Neuronal stem cell (in vitro differentiated cells): ENCODE results near the gene APOB.

Experiments
- DNase-seq: peaks from one replicate; pipeline ENCODE4 v3.0.0-alpha.2; 2013; ENCODE audit warnings: low spot score
- H2AFZ ChIP-seq: one replicate; pipeline ENCODE4 v1.6.1; 2013; ENCODE audit warnings: mild to moderate bottlenecking, low read length, inconsistent platforms
- H2AK5ac ChIP-seq: 2 replicates; pipeline ENCODE4 v1.6.1; 2013; ENCODE audit warnings: low read depth, mild to moderate bottlenecking, inconsistent platforms, low read length, moderate library complexity, mixed read lengths
- H2BK120ac ChIP-seq: 2 replicates; pipeline ENCODE4 v1.6.1; 2013; ENCODE audit warnings: low read depth, mild to moderate bottlenecking, inconsistent platforms, low read length, moderate library complexity, mixed read lengths
- H2BK12ac ChIP-seq: one replicate; pipeline ENCODE4 v1.6.1; 2013; ENCODE audit warnings: low read length, inconsistent platforms
- H2BK15ac ChIP-seq: 2 replicates; pipeline ENCODE4 v1.6.1; 2013; ENCODE audit warnings: mild to moderate bottlenecking, low read length, inconsistent platforms, mixed read lengths
- H2BK5ac ChIP-seq: one replicate; pipeline ENCODE4 v1.6.1; 2013; ENCODE audit warnings: inconsistent platforms, mild to moderate bottlenecking, low read length, moderate library complexity
- H3K14ac ChIP-seq: one replicate; pipeline ENCODE4 v1.6.1; 2013; ENCODE audit warnings: low read length, inconsistent platforms
- H3K18ac ChIP-seq: 2 replicates; pipeline ENCODE4 v1.6.1; 2013; ENCODE audit warnings: low read length, inconsistent platforms
- H3K23ac ChIP-seq: 2 replicates; pipeline ENCODE4 v1.6.1; 2013; ENCODE audit warnings: low read depth, mild to moderate bottlenecking, mixed read lengths, low read length, inconsistent platforms; ENCODE audit not compliant: poor library complexity
- H3K27ac ChIP-seq: replicated peaks from 3 replicates; pipeline ENCODE4 v1.5.1; 2013; ENCODE audit warnings: low read length, inconsistent platforms
- H3K27me3 ChIP-seq, 3 experiments: 2 replicates each; pipeline ENCODE4 v1.6.1; 2013; ENCODE audit warnings: low read length in 3 of 3, mild to moderate bottlenecking in 2 of 3, inconsistent platforms in 1 of 3, low read depth in 1 of 3, mixed read lengths in 1 of 3, moderate library complexity in 1 of 3; ENCODE audit not compliant: control insufficient read depth in 3 of 3, insufficient read depth in 3 of 3
- H3K36me3 ChIP-seq, 2 donors: replicated peaks in 1 of 2; 2 replicates each; pipeline ENCODE4 v1.6.1; 2013; ENCODE audit warnings: low read length in 2 of 2; ENCODE audit not compliant: control insufficient read depth in 2 of 2, insufficient read depth in 2 of 2
- H3K4ac ChIP-seq: 2 replicates; pipeline ENCODE4 v1.6.1; 2013; ENCODE audit warnings: inconsistent platforms, mild to moderate bottlenecking, low read length, moderate library complexity
- H3K4me1 ChIP-seq, 2 donors: 1 replicate in 1 of 2; 2 replicates in 1 of 2; pipeline ENCODE4 v1.6.1; 2013; ENCODE audit warnings: low read length in 2 of 2, low read depth in 1 of 2; ENCODE audit not compliant: control insufficient read depth in 2 of 2, insufficient read depth in 1 of 2
- H3K4me2 ChIP-seq: one replicate; pipeline ENCODE4 v1.6.1; 2013; ENCODE audit warnings: mild to moderate bottlenecking, low read length, inconsistent platforms; ENCODE audit not compliant: insufficient read depth, poor library complexity, severe bottlenecking
- H3K4me3 ChIP-seq, 2 donors: 2 replicates each; pipeline ENCODE4 v1.5.1; 2013; ENCODE audit warnings: low read length in 2 of 2, mild to moderate bottlenecking in 2 of 2, inconsistent platforms in 1 of 2, moderate library complexity in 1 of 2
- H3K79me1 ChIP-seq: one replicate; pipeline ENCODE4 v1.6.1; 2013; ENCODE audit warnings: low read depth, mild to moderate bottlenecking, inconsistent platforms, low read length, moderate library complexity
- H3K9ac ChIP-seq: one replicate; pipeline ENCODE4 v1.6.1; 2013; ENCODE audit warnings: mild to moderate bottlenecking, low read depth, low read length, inconsistent platforms; ENCODE audit not compliant: poor library complexity
- H3K9me3 ChIP-seq, 2 donors: replicated peaks in 1 of 2; 2 replicates each; pipeline versions ENCODE3 to v1.6.1; 2013; ENCODE audit warnings: low read length in 2 of 2, mild to moderate bottlenecking in 2 of 2, inconsistent platforms in 1 of 2, low read depth in 1 of 2, mixed read lengths in 1 of 2, moderate library complexity in 1 of 2; ENCODE audit not compliant: control insufficient read depth in 2 of 2, insufficient read depth in 1 of 2
- H4K8ac ChIP-seq: one replicate; pipeline ENCODE4 v1.6.1; 2013; ENCODE audit warnings: low read depth, mild to moderate bottlenecking, inconsistent platforms, low read length, moderate library complexity
- H4K91ac ChIP-seq: one replicate; pipeline ENCODE4 v1.6.1; 2013; ENCODE audit warnings: low read length, low read depth, mild to moderate bottlenecking, inconsistent platforms; ENCODE audit not compliant: poor library complexity
- WGBS, 2 donors: extraction: QIAGEN DNeasy Blood & Tissue Kit; methylation state at CpG; one replicate each; pipeline ENCODE4 v1.1.7; 2013; ENCODE audit warnings: missing lambda C conversion rate in 2 of 2, mixed read lengths in 1 of 2; ENCODE audit not compliant: insufficient read length in 2 of 2, insufficient replicate concordance in 1 of 2; ENCODE audit errors: extremely low coverage in 2 of 2; 5-methylcytosine and 5-hydroxymethylcytosine counted together

The APOB gene

GRCh38 chr2:21067859-21068537 is 24.1 kb upstream of the APOB start:
- Histone ChIP-seq H3K27ac (no peak overlapping the region), H2BK120ac (no peak overlapping the region), H3K9ac (no peak overlapping the region), H3K23ac (no peak overlapping the region), H3K18ac (no peak overlapping the region), H3K4me3 (no peak overlapping the region), H2BK5ac (no peak overlapping the region), H3K27me3 (no peaks in the 10 kb centered on the region), H3K4ac (no peak overlapping the region), H3K14ac (no peak overlapping the region), H2AK5ac (no peak overlapping the region), H3K4me1 (peaks cover 0 to 5% of the 10 kb centered on the region in 2 donors), H3K79me1 (no peaks in the 10 kb centered on the region), H3K36me3 (no peaks in the 10 kb centered on the region), H4K91ac (no peak overlapping the region), H2BK12ac (no peak overlapping the region), H3K4me2 (no peak overlapping the region), H2BK15ac (no peak overlapping the region), H2AFZ (no peak overlapping the region), H3K9me3 (no peaks in the 10 kb centered on the region), H4K8ac (no peak overlapping the region)
- DNase-seq: no peak
- no CpG with 5 or more reads among the region's 2 CpGs for WGBS, 2 donors

GRCh38 chr2:21067125-21067524 is 23.3 kb upstream of the APOB start:
- no peaks in the 10 kb centered on the region for H3K79me1 ChIP-seq
- WGBS, 2 donors: no CpG with 5 or more reads among the region's 5 CpGs
- H3K9me3 ChIP-seq: no peaks in the 10 kb centered on the region
- H4K91ac ChIP-seq: no peak overlapping the region
- H3K4me2 ChIP-seq: no peak overlapping the region
- no peak overlapping the region for H2BK120ac ChIP-seq
- no peak for DNase-seq
- no peak overlapping the region for H2AFZ ChIP-seq
- no peak overlapping the region for H2BK12ac ChIP-seq
- no peak overlapping the region for H2BK15ac ChIP-seq
- no peak overlapping the region for H3K4ac ChIP-seq
- no peak overlapping the region for H3K23ac ChIP-seq
- no peak overlapping the region for H3K9ac ChIP-seq
- no peak overlapping the region for H3K4me3 ChIP-seq
- no peak overlapping the region for H2AK5ac ChIP-seq
- H3K36me3 ChIP-seq: no peaks in the 10 kb centered on the region
- H3K18ac ChIP-seq: no peak overlapping the region
- no peak overlapping the region for H2BK5ac ChIP-seq
- H3K4me1 ChIP-seq: peaks cover 0 to 5% of the 10 kb centered on the region in 2 donors
- H3K27ac ChIP-seq: no peak overlapping the region
- no peak overlapping the region for H3K14ac ChIP-seq
- no peaks in the 10 kb centered on the region for H3K27me3 ChIP-seq
- no peak overlapping the region for H4K8ac ChIP-seq

- Histone ChIP-seq H3K4me3 (no peak overlapping the region), H2BK120ac (no peak overlapping the region), H3K4me2 (no peak overlapping the region), H4K8ac (no peak overlapping the region), H3K36me3 (no peaks in the 10 kb centered on the region), H2BK12ac (no peak overlapping the region), H3K27me3 (no peaks in the 10 kb centered on the region), H3K9ac (no peak overlapping the region), H3K14ac (no peak overlapping the region), H2AFZ (no peak overlapping the region), H2BK5ac (no peak overlapping the region), H3K79me1 (no peaks in the 10 kb centered on the region), H2BK15ac (no peak overlapping the region), H2AK5ac (no peak overlapping the region), H3K4ac (no peak overlapping the region), H3K9me3 (no peaks in the 10 kb centered on the region), H3K23ac (no peak overlapping the region), H3K27ac (no peak overlapping the region), H3K18ac (no peak overlapping the region), H4K91ac (no peak overlapping the region), H3K4me1 (peaks cover 0 to 2% of the 10 kb centered on the region in 2 donors)
- no peak for DNase-seq
- no CpG with 5 or more reads among the region's 3 CpGs for WGBS, 2 donors
Observed at GRCh38 chr2:21059885-21060610, 16.2 kb upstream of the APOB start.

GRCh38 chr2:21057097-21057496 is 13.2 kb upstream of the APOB start:
- Histone ChIP-seq H4K8ac (no peak overlapping the region), H3K23ac (no peak overlapping the region), H3K9me3 (no peaks in the 10 kb centered on the region), H3K9ac (no peak overlapping the region), H3K4me2 (no peak overlapping the region), H2BK12ac (no peak overlapping the region), H3K4me3 (no peak overlapping the region), H2BK15ac (no peak overlapping the region), H3K36me3 (no peaks in the 10 kb centered on the region), H3K18ac (no peak overlapping the region), H3K4ac (no peak overlapping the region), H2AFZ (no peak overlapping the region), H4K91ac (no peak overlapping the region), H2BK5ac (no peak overlapping the region), H3K27me3 (no peaks in the 10 kb centered on the region), H3K4me1 (peaks cover 0 to 2% of the 10 kb centered on the region in 2 donors), H3K14ac (no peak overlapping the region), H3K27ac (no peak overlapping the region), H2AK5ac (no peak overlapping the region), H2BK120ac (no peak overlapping the region), H3K79me1 (no peaks in the 10 kb centered on the region)
- no peak for DNase-seq
- no CpG with 5 or more reads among the region's 2 CpGs for WGBS, 2 donors
